ENCODE measurements around the gene MT1M.

MT1M gene

DNA sequence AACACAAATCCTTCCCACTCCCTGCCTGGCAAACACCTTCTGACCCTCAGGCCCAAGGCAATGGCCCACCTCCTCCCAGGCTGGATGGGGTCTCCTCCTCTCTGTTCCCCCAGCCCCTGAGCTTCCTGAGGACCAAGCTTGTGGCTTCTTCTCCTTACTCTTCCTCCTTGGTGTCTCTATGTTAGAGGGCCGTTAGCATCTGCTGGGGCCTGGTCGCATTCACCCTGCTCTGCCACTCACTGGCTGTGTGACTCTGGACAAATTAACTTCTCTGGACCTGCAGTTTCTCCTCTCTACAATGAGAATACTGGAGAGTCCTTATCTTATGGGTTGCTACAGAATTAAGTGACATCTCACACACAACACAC, 24.8 kb upstream of the MT1M start:
- in situ Hi-C loops (cut with HindIII; ENCODE audit: low pct_ligation_motif_present, low sequenced_read_pairs): no loop called here
- TF ChIP-seq, protein P1, sequence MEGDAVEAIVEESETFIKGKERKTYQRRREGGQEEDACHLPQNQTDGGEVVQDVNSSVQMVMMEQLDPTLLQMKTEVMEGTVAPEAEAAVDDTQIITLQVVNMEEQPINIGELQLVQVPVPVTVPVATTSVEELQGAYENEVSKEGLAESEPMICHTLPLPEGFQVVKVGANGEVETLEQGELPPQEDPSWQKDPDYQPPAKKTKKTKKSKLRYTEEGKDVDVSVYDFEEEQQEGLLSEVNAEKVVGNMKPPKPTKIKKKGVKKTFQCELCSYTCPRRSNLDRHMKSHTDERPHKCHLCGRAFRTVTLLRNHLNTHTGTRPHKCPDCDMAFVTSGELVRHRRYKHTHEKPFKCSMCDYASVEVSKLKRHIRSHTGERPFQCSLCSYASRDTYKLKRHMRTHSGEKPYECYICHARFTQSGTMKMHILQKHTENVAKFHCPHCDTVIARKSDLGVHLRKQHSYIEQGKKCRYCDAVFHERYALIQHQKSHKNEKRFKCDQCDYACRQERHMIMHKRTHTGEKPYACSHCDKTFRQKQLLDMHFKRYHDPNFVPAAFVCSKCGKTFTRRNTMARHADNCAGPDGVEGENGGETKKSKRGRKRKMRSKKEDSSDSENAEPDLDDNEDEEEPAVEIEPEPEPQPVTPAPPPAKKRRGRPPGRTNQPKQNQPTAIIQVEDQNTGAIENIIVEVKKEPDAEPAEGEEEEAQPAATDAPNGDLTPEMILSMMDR (IDR thresholded peaks at IDR 0.05; ENCODE audit: low read depth, low read length, missing control alignments): no peak
- Histone ChIP-seq H3K4me3 (ENCODE audit: low read depth, low read length) (peak overlapping the region; percentile 52), H3K27ac (peak overlapping the region; percentile 97), H3K36me3 (replicated peaks) (no peaks in the 10 kb centered on the region), H3K27me3 (replicated peaks) (no peaks in the 10 kb centered on the region)
- no peak for DNase-seq

DNA sequence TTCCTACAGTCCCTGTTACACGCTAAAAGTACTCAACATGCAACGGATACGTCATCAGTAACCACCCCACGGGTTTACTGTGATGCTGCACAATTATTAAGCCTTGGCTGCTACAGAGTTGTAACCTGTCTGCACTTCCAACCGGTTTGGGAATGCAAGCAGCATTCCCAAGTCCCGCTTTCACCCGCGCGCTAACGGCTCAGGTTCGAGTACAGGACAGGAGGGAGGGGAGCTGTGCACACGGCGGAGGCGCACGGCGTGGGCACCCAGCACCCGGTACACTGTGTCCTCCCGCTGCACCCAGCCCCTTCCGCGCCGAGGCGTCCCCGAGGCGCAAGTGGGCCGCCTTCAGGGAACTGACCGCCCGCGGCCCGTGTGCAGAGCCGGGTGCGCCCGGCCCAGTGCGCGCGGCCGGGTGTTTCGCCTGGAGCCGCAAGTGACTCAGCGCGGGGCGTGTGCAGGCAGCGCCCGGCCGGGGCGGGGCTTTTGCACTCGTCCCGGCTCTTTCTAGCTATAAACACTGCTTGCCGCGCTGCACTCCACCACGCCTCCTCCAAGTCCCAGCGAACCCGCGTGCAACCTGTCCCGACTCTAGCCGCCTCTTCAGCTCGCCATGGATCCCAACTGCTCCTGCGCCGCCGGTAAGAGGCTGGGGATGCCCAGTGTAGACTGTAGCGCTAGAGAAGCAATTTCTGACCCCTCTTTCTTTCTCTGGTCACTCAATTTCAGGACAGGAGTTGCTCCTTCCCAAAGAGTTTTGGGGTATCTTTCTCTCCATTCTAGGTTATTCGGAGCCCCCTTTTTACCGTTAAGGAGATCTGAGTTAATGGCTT, 24.2 kb upstream of the MT1M start, which contains the start of gene MT2A:
Gene MT2A (plus strand): TSS at position 542 of the 833 bp plus-strand sequence. CDS start 72 bp downstream, at position 614.
- DNase-seq: peak; percentile 96
- in situ Hi-C loops (cut with HindIII; ENCODE audit: low pct_ligation_motif_present, low sequenced_read_pairs): no loop called here
- Histone ChIP-seq H3K4me3 (ENCODE audit: low read depth, low read length) (peak within 1 kb of the TSS; percentile 95), H3K36me3 (replicated peaks) (no peaks in the 10 kb centered on the region), H3K27ac (peak within 1 kb of the TSS; percentile 97), H3K27me3 (replicated peaks) (no peaks in the 10 kb centered on the region)
- TF ChIP-seq, protein P1 (IDR thresholded peaks at IDR 0.05; ENCODE audit: low read depth, low read length, missing control alignments): no peak

DNA sequence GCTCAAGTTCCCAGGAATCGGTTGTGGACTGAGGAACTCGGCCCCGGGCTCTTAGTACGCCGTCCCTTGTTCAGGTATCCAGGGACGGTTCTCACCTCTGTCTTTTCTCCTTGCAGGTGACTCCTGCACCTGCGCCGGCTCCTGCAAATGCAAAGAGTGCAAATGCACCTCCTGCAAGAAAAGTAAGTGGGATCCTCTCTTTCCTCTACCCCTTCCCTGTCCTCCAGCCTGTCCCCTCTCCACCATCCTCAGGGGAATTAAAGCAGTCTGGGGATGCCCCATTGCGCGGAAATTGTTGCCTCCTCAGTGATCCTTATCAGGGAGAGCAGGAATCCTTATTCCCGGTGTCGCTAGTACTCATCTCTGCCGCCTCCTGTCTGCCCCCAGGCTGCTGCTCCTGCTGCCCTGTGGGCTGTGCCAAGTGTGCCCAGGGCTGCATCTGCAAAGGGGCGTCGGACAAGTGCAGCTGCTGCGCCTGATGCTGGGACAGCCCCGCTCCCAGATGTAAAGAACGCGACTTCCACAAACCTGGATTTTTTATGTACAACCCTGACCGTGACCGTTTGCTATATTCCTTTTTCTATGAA, 23.5 kb upstream of the MT1M start:
- TF ChIP-seq, protein P1 (IDR thresholded peaks at IDR 0.05; ENCODE audit: low read depth, low read length, missing control alignments): no peak
- in situ Hi-C loops (cut with HindIII; ENCODE audit: low pct_ligation_motif_present, low sequenced_read_pairs): no loop called here
- Histone ChIP-seq H3K4me3 (ENCODE audit: low read depth, low read length) (peak overlapping the region; percentile 95), H3K36me3 (replicated peaks) (no peaks in the 10 kb centered on the region), H3K27me3 (replicated peaks) (no peaks in the 10 kb centered on the region), H3K27ac (peak overlapping the region; percentile 97)
- DNase-seq: no peak

DNA sequence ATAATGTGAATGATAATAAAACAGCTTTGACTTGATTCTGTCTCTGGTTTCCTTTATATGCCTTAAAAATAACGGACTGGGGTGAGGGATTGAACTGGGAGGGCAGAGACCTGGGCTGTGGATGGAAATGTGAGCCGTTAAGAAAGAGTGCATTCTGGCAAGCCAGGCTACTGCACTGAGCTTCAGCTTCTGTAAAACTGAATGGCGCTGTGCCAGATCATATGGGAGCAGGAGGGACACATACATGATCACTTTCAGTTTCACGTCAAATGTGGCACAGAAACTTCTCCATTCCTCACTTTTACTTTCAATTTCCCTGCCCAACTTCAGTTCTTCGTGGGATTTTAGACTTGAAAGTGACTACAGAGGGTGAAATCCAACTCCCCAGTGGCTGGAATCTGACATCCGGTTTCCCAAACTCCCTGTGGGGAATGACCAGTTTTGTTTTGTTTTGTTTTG, 23.0 kb upstream of the MT1M start:
- peak; percentile 81 for DNase-seq
- in situ Hi-C loops (cut with HindIII; ENCODE audit: low pct_ligation_motif_present, low sequenced_read_pairs): no loop called here
- no peaks in the 10 kb centered on the region for H3K27me3 ChIP-seq (replicated peaks)
- peak overlapping the region; percentile 97 for H3K27ac ChIP-seq
- TF ChIP-seq, protein P1 (IDR thresholded peaks at IDR 0.05; ENCODE audit: low read depth, low read length, missing control alignments): peak; percentile 30
- H3K4me3 ChIP-seq (ENCODE audit: low read depth, low read length): peak overlapping the region; percentile 95
- no peaks in the 10 kb centered on the region for H3K36me3 ChIP-seq (replicated peaks)

DNA sequence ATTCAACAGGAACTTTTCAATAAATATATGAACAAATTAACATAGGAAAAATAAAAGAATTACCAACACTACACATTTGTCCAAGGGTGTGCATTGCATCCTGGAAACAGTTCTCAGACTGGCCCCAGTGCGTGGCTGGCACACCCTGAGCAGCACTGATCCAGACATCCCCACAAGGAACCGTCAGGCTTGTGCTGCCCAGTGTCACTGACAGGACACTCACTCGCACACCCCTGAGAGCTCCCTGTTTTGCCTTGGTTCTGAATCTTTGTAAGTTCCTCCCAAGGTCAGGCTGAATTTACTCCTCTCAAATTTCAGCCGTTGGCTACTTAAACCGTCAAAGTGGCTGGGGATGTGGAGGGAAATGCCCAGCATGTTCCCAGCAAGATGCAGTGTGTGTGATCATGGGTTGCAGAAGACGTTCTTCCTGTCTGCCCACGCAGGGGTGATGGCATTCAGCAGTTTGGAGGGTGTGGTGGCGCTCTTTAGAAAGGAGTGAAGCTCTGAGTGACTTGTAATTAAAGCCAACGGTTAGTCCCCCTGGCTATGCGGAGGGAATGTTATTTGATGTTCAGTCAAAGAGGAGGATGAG, 22.3 kb upstream of the MT1M start:
- in situ Hi-C loops (cut with HindIII; ENCODE audit: low pct_ligation_motif_present, low sequenced_read_pairs): no loop called here
- DNase-seq: peak; percentile 92

More for the DNA sequence above, 22.3 kb upstream of the MT1M start:
- peak overlapping the region; percentile 97 for H3K27ac ChIP-seq
- no peaks in the 10 kb centered on the region for H3K27me3 ChIP-seq (replicated peaks)
- TF ChIP-seq, protein P1 (IDR thresholded peaks at IDR 0.05; ENCODE audit: low read depth, low read length, missing control alignments): no peak
- H3K4me3 ChIP-seq (ENCODE audit: low read depth, low read length): peak overlapping the region; percentile 95
- H3K36me3 ChIP-seq (replicated peaks): no peaks in the 10 kb centered on the region

All from brain microvascular endothelial cell (primary cell).